Neural crest cell (in vitro differentiated cells): Measurements from ENCODE around the gene RBMS3. TPM values are rescaled to one million over a fixed set of nuclear protein-coding genes. Genes with fewer than 3 reads are reported as not detected.

Source experiments
- DNase-seq: peaks from one replicate; pipeline ENCODE4 v3.0.0; 2021; ENCODE audit warnings: low read depth, mixed read lengths, low spot score
- H3K27ac Mint-ChIP-seq: one replicate; pipeline ENCODE4 v1.8.0; 2021; ENCODE audit warnings: mild to moderate bottlenecking, mixed read lengths; ENCODE audit not compliant: unreplicated experiment
- H3K27me3 Mint-ChIP-seq: 2 replicates; pipeline ENCODE4 v1.8.0; 2021; ENCODE audit warnings: low read depth, mild to moderate bottlenecking, mixed read lengths
- H3K36me3 Mint-ChIP-seq: 2 replicates; pipeline ENCODE4 v1.8.0; 2021; ENCODE audit warnings: low read depth, mild to moderate bottlenecking, mixed read lengths
- H3K4me1 Mint-ChIP-seq: 2 replicates; pipeline ENCODE4 v1.8.0; 2021; ENCODE audit warnings: mixed read lengths
- H3K4me3 Mint-ChIP-seq: one replicate; pipeline ENCODE4 v1.8.0; 2021; ENCODE audit warnings: mild to moderate bottlenecking, mixed read lengths
- H3K9me3 Mint-ChIP-seq: 2 replicates; pipeline ENCODE4 v1.8.0; 2021; ENCODE audit warnings: mixed read lengths
- total RNA-seq: library from RNA; stranded (reverse); gene quantifications from 2 replicates; pipeline ENCODE4 v1.2.1, GENCODE V29; 2021
- TF ChIP-seq, protein P1 (sequence below): fragments of 200-600 bp; sonication (generic); conservative IDR thresholded peaks from 2 replicates; pipeline ENCODE4 v1.5.0; 2021; ENCODE audit warnings: antibody characterized with exemption, mild to moderate bottlenecking

RBMS3 gene
- total RNA-seq, 1 donor from 2014 or later, result 35.4 TPM

DNA sequence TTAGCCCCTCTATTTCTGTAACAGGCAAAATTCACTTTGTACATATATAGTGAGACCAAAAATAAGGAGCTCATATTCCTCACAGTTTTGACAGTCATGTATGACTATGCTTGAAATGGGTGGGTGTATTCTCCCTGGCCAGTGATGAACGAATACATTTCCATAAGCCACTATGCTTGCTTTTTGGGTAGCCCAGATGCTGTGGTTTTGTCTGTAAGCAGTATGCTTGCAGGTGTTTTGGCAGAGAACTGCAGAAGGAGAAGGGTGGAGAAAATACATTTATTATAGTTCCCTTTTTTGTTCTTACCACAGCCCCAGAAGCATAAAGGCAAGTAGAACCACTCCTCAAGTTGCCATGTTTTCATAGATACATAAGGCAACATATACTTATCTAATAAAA, 131.2 kb downstream of the RBMS3 start:
- no peaks in the 10 kb centered on the region for H3K27me3 Mint-ChIP-seq
- DNase-seq, result no peak
- TF ChIP-seq, protein P1, sequence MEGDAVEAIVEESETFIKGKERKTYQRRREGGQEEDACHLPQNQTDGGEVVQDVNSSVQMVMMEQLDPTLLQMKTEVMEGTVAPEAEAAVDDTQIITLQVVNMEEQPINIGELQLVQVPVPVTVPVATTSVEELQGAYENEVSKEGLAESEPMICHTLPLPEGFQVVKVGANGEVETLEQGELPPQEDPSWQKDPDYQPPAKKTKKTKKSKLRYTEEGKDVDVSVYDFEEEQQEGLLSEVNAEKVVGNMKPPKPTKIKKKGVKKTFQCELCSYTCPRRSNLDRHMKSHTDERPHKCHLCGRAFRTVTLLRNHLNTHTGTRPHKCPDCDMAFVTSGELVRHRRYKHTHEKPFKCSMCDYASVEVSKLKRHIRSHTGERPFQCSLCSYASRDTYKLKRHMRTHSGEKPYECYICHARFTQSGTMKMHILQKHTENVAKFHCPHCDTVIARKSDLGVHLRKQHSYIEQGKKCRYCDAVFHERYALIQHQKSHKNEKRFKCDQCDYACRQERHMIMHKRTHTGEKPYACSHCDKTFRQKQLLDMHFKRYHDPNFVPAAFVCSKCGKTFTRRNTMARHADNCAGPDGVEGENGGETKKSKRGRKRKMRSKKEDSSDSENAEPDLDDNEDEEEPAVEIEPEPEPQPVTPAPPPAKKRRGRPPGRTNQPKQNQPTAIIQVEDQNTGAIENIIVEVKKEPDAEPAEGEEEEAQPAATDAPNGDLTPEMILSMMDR, result no peak
- no peak overlapping the region for H3K4me3 Mint-ChIP-seq
- no peaks in the 10 kb centered on the region for H3K9me3 Mint-ChIP-seq
- H3K4me1 Mint-ChIP-seq, result peaks cover 10% of the 10 kb centered on the region
- no peak overlapping the region for H3K27ac Mint-ChIP-seq
- no peaks in the 10 kb centered on the region for H3K36me3 Mint-ChIP-seq

DNA sequence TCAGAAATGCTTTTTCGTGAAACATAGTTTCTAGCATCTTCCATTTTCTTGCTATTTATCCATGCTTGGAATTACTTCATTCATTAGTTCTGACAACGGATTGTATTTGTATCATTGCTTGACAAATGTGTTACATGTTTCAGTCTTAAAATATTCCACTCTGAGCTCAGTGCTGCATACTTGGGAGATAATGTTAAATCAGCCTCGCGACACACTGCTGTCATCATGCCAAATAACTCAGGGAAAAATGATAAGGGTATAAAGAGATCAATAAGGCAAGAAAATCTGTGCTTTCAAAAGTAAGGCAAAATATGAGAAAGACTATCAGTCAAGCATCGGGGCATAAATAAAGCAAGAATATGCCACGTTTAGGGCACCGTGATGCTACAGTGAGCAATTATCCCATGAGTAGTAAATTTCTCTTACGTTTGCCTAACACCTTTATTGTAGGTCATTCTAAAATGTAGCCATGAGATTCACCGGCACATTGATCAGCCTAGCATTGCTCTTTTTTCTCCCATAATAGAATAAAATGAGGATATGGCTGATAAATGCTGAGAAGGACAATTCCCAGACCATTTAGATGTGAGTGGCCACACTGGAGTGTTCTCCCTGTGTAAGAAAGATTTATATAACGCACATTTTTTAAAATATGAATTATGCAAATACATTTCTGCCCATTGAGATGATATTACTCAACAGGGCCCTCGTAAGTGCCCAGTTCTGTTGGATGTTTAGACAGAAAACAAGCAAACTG, 133.8 kb downstream of the RBMS3 start:
- TF ChIP-seq, protein P1, result no peak
- H3K9me3 Mint-ChIP-seq, result peaks cover 2% of the 10 kb centered on the region
- H3K4me3 Mint-ChIP-seq, result no peak overlapping the region
- H3K27me3 Mint-ChIP-seq, result no peaks in the 10 kb centered on the region
- DNase-seq, result no peak
- no peak overlapping the region for H3K27ac Mint-ChIP-seq
- H3K4me1 Mint-ChIP-seq, result peaks cover 10% of the 10 kb centered on the region
- H3K36me3 Mint-ChIP-seq, result no peaks in the 10 kb centered on the region

DNA sequence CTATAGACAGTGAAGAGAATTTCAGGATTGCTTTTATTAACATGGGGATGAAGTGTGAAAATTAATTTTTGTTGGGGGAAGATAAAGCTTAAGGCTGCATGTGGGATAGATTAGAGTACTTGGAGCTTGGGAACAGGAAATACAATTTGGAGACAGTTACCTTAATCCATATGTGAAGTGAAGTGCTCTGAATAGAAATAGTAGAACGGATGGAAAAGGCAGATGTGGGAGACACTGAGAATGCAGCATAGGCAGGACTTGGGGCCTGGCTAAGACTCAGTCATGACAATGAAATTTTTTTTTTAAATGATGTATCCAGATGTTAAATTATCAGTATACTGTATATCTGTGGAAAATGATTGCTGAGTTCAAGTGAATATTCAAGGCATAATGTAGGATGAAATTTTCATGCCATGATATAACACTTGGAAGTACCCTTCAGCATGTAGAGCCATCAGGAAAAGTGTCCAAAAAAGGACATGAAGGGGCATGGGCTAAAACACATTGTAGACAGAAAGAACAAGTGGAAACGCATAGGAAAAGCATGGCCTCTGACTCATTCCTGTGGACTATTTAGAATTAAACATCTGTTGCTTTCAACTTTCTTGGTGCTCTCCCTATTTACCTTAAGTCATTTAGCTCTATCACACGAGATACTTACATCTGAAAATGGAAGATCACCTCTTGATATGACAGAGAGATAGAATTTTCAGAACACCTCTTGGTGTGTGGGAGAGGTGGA, 134.8 kb downstream of the RBMS3 start:
- no peak for DNase-seq
- Mint-ChIP-seq H3K27me3 (no peaks in the 10 kb centered on the region), H3K9me3 (peaks cover 6% of the 10 kb centered on the region), H3K4me1 (peaks cover 7% of the 10 kb centered on the region), H3K36me3 (no peaks in the 10 kb centered on the region), H3K27ac (no peak overlapping the region), H3K4me3 (no peak overlapping the region)
- TF ChIP-seq, protein P1, result no peak

GRCh38 chr3:29416514-29416913, 135.6 kb downstream of the RBMS3 start:
- Mint-ChIP-seq H3K36me3 (no peaks in the 10 kb centered on the region), H3K4me1 (no peaks in the 10 kb centered on the region), H3K9me3 (peaks cover 6% of the 10 kb centered on the region), H3K27ac (no peak overlapping the region), H3K27me3 (no peaks in the 10 kb centered on the region), H3K4me3 (no peak overlapping the region)
- DNase-seq, result no peak
- TF ChIP-seq, protein P1, result no peak

DNA sequence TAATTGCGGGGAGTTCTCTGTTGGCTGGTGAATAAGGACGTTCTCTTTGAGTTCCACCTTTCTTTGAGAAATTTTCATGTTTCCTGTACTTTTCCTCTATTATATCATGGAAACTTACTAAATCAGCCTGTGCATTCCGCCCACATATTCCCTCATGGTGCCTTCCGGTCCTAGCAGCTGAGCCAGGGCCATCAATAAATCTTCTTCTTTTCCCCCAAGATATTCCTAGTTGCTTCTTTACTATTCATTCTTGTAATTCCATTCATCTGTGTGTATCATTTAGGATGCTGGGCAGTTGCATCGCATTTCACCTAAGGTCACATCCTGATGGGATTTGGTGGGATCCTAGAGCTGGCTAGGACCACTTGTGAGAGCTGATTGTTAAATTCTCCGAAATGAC, 139.2 kb downstream of the RBMS3 start:
- no peaks in the 10 kb centered on the region for H3K36me3 Mint-ChIP-seq

More for the DNA sequence above, 139.2 kb downstream of the RBMS3 start:
- Mint-ChIP-seq H3K27ac (no peak overlapping the region), H3K27me3 (no peaks in the 10 kb centered on the region), H3K4me3 (no peak overlapping the region), H3K9me3 (peaks cover 6% of the 10 kb centered on the region), H3K4me1 (no peaks in the 10 kb centered on the region)
- TF ChIP-seq, protein P1, result no peak
- no peak for DNase-seq
